HG02763 (cell line): ENCODE data around the gene CFAP210.
"Not testable (repeated sequence)": the region's sequence is repeated elsewhere in the genome, so short reads cannot be mapped to it uniquely, and the experiment has no call there.

Experiments
- ATAC-seq: cut with Tn5 transposase; IDR thresholded peaks from one replicate; pipeline ENCODE4 v1.9.1; 2021; ENCODE audit warnings: mild to moderate bottlenecking, moderate library complexity; ENCODE audit not compliant: unreplicated experiment

The CFAP210 gene

GRCh38 chr2:169636440-169637097, 57.6 kb downstream of the CFAP210 start:
- ATAC-seq, result no peak

- ATAC-seq, result no peak
Observed at GRCh38 chr2:169625781-169626180, 68.4 kb downstream of the CFAP210 start.

- no peak for ATAC-seq
Observed at GRCh38 chr2:169623235-169623634, 71.0 kb downstream of the CFAP210 start.

GRCh38 chr2:169620509-169620908, 73.7 kb downstream of the CFAP210 start:
- no peak for ATAC-seq

- ATAC-seq, result no peak
Observed at GRCh38 chr2:169619946-169620345, 74.3 kb downstream of the CFAP210 start.

- ATAC-seq, result not testable (repeated sequence)
Observed at GRCh38 chr2:169615982-169616381, 78.2 kb downstream of the CFAP210 start.

- ATAC-seq, result no peak
Observed at GRCh38 chr2:169613876-169614275, 80.3 kb downstream of the CFAP210 start.

- no peak for ATAC-seq
Observed at GRCh38 chr2:169609264-169609663, 84.9 kb downstream of the CFAP210 start.

GRCh38 chr2:169599568-169599967, 94.6 kb downstream of the CFAP210 start:
- no peak for ATAC-seq

GRCh38 chr2:169598982-169599381, 95.2 kb downstream of the CFAP210 start:
- no peak for ATAC-seq

- ATAC-seq, result not testable (repeated sequence)
Observed at GRCh38 chr2:169596546-169596945, 97.7 kb downstream of the CFAP210 start.
